OCI-LY3 (cell line): ENCODE data around the gene SPTBN4.

Experiments
- CTCF ChIP-seq: fragments of 200-600, 300-600 bp; sonication (generic); IDR thresholded peaks from 2 replicates; pipeline ENCODE4 v1.5.1; 2014; ENCODE audit warnings: antibody characterized with exemption, low read length, low read depth
- EZH2phosphoT487 ChIP-seq: fragments of 200-600 bp; shearing (Covaris generic); IDR thresholded peaks from 2 replicates; pipeline ENCODE4 v1.6.1; 2018; ENCODE audit warnings: antibody characterized with exemption, mixed run types, low read depth

GRCh38 chr19:40420451-40420765, 46.4 kb upstream of the SPTBN4 start:
- TF ChIP-seq CTCF (no peak), EZH2phosphoT487 (no peak)
